SH-SY5Y (cell line): ENCODE data around the gene MTUS2.

Experiments used
- GATA2 ChIP-seq: IDR thresholded peaks from 2 replicates; pipeline ENCODE4 v1.6.1; 2011; ENCODE audit warnings: mild to moderate bottlenecking, low read depth, low read length
- GATA3 ChIP-seq: IDR thresholded peaks from 2 replicates; pipeline ENCODE4 v1.6.1; 2011; ENCODE audit warnings: low read depth, mild to moderate bottlenecking, low read length, moderate library complexity

Gene MTUS2

GRCh38 chr13:29525757-29526156 lies 705.6 kb downstream of the MTUS2 start:
- TF ChIP-seq GATA2 (no peak), GATA3 (no peak)

GRCh38 chr13:29526741-29527140 lies 706.6 kb downstream of the MTUS2 start:
- TF ChIP-seq GATA3: no peak
- no peak for TF ChIP-seq GATA2

GRCh38 chr13:29527511-29527910 lies 707.4 kb downstream of the MTUS2 start:
- no peak for TF ChIP-seq GATA3

GRCh38 chr13:29527916-29528315 lies 707.8 kb downstream of the MTUS2 start:
- TF ChIP-seq GATA2 (no peak), GATA3 (no peak)

- no peak for TF ChIP-seq GATA3
- TF ChIP-seq GATA2: no peak
These were observed 709.6 kb downstream of the MTUS2 start for GRCh38 chr13:29529754-29530153.

- TF ChIP-seq GATA3 (no peak), GATA2 (no peak)
These were observed 710.8 kb downstream of the MTUS2 start for GRCh38 chr13:29530901-29531300.

GRCh38 chr13:29532116-29532515 lies 712.0 kb downstream of the MTUS2 start:
- no peak for TF ChIP-seq GATA2

GRCh38 chr13:29532821-29533220 lies 712.7 kb downstream of the MTUS2 start:
- TF ChIP-seq GATA2: no peak
- TF ChIP-seq GATA3: no peak

GRCh38 chr13:29534083-29534482 lies 713.9 kb downstream of the MTUS2 start:
- TF ChIP-seq GATA3 (no peak), GATA2 (no peak)

- TF ChIP-seq GATA2 (no peak), GATA3 (no peak)
These were observed 715.8 kb downstream of the MTUS2 start for GRCh38 chr13:29535663-29536655.

- TF ChIP-seq GATA2: no peak
- TF ChIP-seq GATA3: no peak
These were observed 716.7 kb downstream of the MTUS2 start for GRCh38 chr13:29536853-29537252.

- TF ChIP-seq GATA3 (no peak), GATA2 (no peak)
These were observed 717.9 kb downstream of the MTUS2 start for GRCh38 chr13:29537736-29538651.

- no peak for TF ChIP-seq GATA2
These were observed 718.5 kb downstream of the MTUS2 start for GRCh38 chr13:29538652-29539040.

- TF ChIP-seq GATA2: no peak
- no peak for TF ChIP-seq GATA3
These were observed 719.7 kb downstream of the MTUS2 start for GRCh38 chr13:29539856-29540255.
